Measurements from ENCODE around the gene SLC34A1. TPM values are rescaled to one million over a fixed set of nuclear protein-coding genes. Genes with fewer than 3 reads are reported as not detected.

SLC34A1 gene
- total RNA-seq, 3 donors from 2014 or later (not counting 1 experiment from before 2014, with no cell fraction given): 0.50 to 0.66 (median 0.63) TPM

GRCh38 chr5:177443144-177443983 is 59.1 kb downstream of the SLC34A1 start:
- Histone ChIP-seq H3K27ac (ENCODE audit: low read length) (peak overlapping the region; percentile 78), H3K36me3 (ENCODE audit: control insufficient read depth, insufficient read depth, low read length) (peaks cover 47% of the 10 kb centered on the region), H3K9me3 (ENCODE audit: control insufficient read depth, insufficient read depth, low read length) (no peaks in the 10 kb centered on the region), H3K4me3 (ENCODE audit: low read length) (no peak overlapping the region), H3K27me3 (ENCODE audit: control insufficient read depth, insufficient read depth, low read length) (no peaks in the 10 kb centered on the region), H3K4me1 (ENCODE audit: control insufficient read depth, insufficient read depth, low read length) (peaks cover 45% of the 10 kb centered on the region)
- TF ChIP-seq, protein P1, sequence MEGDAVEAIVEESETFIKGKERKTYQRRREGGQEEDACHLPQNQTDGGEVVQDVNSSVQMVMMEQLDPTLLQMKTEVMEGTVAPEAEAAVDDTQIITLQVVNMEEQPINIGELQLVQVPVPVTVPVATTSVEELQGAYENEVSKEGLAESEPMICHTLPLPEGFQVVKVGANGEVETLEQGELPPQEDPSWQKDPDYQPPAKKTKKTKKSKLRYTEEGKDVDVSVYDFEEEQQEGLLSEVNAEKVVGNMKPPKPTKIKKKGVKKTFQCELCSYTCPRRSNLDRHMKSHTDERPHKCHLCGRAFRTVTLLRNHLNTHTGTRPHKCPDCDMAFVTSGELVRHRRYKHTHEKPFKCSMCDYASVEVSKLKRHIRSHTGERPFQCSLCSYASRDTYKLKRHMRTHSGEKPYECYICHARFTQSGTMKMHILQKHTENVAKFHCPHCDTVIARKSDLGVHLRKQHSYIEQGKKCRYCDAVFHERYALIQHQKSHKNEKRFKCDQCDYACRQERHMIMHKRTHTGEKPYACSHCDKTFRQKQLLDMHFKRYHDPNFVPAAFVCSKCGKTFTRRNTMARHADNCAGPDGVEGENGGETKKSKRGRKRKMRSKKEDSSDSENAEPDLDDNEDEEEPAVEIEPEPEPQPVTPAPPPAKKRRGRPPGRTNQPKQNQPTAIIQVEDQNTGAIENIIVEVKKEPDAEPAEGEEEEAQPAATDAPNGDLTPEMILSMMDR (IDR thresholded peaks at IDR 0.05): no peak
- no peaks in the 10 kb centered on the region for H3K9me3 Mint-ChIP-seq
- H3K4me3 Mint-ChIP-seq: no peak overlapping the region
- ATAC-seq: no peak
- H3K4me1 Mint-ChIP-seq: peaks cover 33 to 53% of the 10 kb centered on the region in 2 donors
- H3K27ac Mint-ChIP-seq: peak overlapping the region; percentile 76 to 84
- intact Hi-C loops (cut with micrococcal nuclease): no loop called here
- no peak for DNase-seq
- WGBS (ENCODE audit: insufficient coverage): 79% methylated on average over 15 of the region's 15 CpGs
- no peaks in the 10 kb centered on the region for H3K36me3 Mint-ChIP-seq
- H3K27me3 Mint-ChIP-seq (ENCODE audit: low read depth in 2 of 2): no peaks in the 10 kb centered on the region

DNA sequence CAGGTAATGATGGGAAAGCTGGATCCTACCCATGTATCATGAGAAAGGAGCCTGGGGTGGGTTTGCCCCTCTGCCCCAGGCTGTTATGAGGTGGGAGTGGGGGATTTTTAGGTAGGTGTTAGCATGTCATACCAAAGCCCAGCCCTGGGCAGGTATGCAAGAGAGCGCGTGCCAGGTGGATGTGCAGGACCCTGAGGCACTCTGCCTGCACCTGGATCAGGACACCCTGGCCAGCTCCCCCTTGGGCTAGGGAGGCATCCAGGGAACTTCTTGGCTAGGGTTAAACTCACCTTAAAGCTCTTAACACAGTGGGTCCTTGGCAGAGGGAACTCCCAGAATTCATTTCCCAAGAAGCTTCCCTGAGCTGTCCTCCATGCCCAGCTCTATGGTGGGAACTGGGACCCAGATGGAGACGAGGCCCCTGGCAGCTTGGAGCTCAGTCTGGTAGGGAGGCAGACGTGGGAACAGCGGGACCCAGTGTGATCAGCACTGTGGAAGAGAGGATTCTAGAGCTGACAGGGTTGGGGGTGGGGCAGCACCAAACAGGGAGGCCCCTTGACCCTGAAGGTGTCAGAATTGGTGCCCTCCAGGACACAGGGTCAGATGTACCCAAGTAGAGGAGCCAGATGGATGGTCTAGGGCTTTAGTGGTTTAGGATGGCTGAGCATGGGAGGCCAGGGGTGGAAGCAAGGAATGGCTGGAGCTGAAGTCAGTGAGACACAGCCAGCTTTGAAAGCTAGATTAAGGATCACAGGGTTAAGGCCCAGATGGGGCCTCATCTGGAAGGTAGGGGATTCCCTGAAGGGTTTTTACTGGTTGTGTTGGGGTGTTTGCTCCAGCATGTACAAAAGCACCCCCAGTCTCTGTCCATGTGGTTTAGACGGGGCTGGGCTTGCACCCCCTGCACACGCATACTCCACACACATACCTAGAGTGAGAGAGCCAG is 60.1 kb downstream of the SLC34A1 start:
- Mint-ChIP-seq H3K27ac (peak overlapping the region; percentile 76 to 84), H3K36me3 (no peaks in the 10 kb centered on the region), H3K4me3 (peak overlapping the region; percentile 62), H3K4me1 (peaks cover 34 to 54% of the 10 kb centered on the region in 2 donors), H3K9me3 (no peaks in the 10 kb centered on the region), H3K27me3 (ENCODE audit: low read depth in 2 of 2) (no peaks in the 10 kb centered on the region)
- WGBS (ENCODE audit: insufficient coverage): 83% methylated on average over 5 of the region's 7 CpGs
- ATAC-seq (no peak), DNase-seq (peak in 1 of 2 donors; percentile 81)
- no peak overlapping the region for H3K4me3 ChIP-seq (ENCODE audit: low read length)
- H3K4me1 ChIP-seq (ENCODE audit: control insufficient read depth, insufficient read depth, low read length): peaks cover 48% of the 10 kb centered on the region
- H3K36me3 ChIP-seq (ENCODE audit: control insufficient read depth, insufficient read depth, low read length): peaks cover 40% of the 10 kb centered on the region
- H3K27me3 ChIP-seq (ENCODE audit: control insufficient read depth, insufficient read depth, low read length): no peaks in the 10 kb centered on the region
- intact Hi-C loops (cut with micrococcal nuclease): no loop called here
- no peaks in the 10 kb centered on the region for H3K9me3 ChIP-seq (ENCODE audit: control insufficient read depth, insufficient read depth, low read length)
- peak overlapping the region; percentile 78 for H3K27ac ChIP-seq (ENCODE audit: low read length)
- TF ChIP-seq, protein P1 (IDR thresholded peaks at IDR 0.05): no peak

- no peak for ATAC-seq
- Histone ChIP-seq H3K36me3 (ENCODE audit: control insufficient read depth, insufficient read depth, low read length) (peaks cover 32% of the 10 kb centered on the region), H3K9me3 (ENCODE audit: control insufficient read depth, insufficient read depth, low read length) (no peaks in the 10 kb centered on the region), H3K27me3 (ENCODE audit: control insufficient read depth, insufficient read depth, low read length) (no peaks in the 10 kb centered on the region), H3K27ac (ENCODE audit: low read length) (peak overlapping the region; percentile 78), H3K4me3 (ENCODE audit: low read length) (no peak overlapping the region), H3K4me1 (ENCODE audit: control insufficient read depth, insufficient read depth, low read length) (peaks cover 51% of the 10 kb centered on the region)
- 56% methylated on average over 8 of the region's 10 CpGs for WGBS (ENCODE audit: insufficient coverage)
- Mint-ChIP-seq H3K9me3 (no peaks in the 10 kb centered on the region), H3K36me3 (no peaks in the 10 kb centered on the region), H3K4me1 (peaks cover 27 to 45% of the 10 kb centered on the region in 2 donors), H3K27me3 (ENCODE audit: low read depth in 2 of 2) (no peaks in the 10 kb centered on the region), H3K27ac (peak overlapping the region; percentile 76 to 84), H3K4me3 (peak overlapping the region; percentile 62)
- intact Hi-C loops (cut with micrococcal nuclease): no loop called here
- TF ChIP-seq, protein P1 (IDR thresholded peaks at IDR 0.05): no peak
- DNase-seq: peak in 1 of 2 donors; percentile 86
Measured at GRCh38 chr5:177445052-177445916, 61.0 kb downstream of the SLC34A1 start.
